ES-I3 (cell line): ENCODE results near the gene ZNF581.

Experiments used
- H3K36me3 ChIP-seq: 2 replicates; pipeline ENCODE4 v1.6.1; 2013; ENCODE audit warnings: mild to moderate bottlenecking, low read length, control low read depth, moderate library complexity; ENCODE audit not compliant: insufficient read depth
- H3K4me1 ChIP-seq: 2 replicates; pipeline ENCODE4 v1.6.1; 2013; ENCODE audit warnings: mild to moderate bottlenecking, control low read depth, low read length; ENCODE audit not compliant: insufficient read depth
- H3K9ac ChIP-seq: 2 replicates; pipeline ENCODE4 v1.6.1; 2013; ENCODE audit warnings: low read depth, mild to moderate bottlenecking, low read length, moderate library complexity
- H3K9me3 ChIP-seq: 2 replicates; pipeline ENCODE4 v1.6.1; 2013; ENCODE audit warnings: mild to moderate bottlenecking, low read length, moderate library complexity; ENCODE audit not compliant: control insufficient read depth, insufficient read depth

ZNF581 gene

DNA sequence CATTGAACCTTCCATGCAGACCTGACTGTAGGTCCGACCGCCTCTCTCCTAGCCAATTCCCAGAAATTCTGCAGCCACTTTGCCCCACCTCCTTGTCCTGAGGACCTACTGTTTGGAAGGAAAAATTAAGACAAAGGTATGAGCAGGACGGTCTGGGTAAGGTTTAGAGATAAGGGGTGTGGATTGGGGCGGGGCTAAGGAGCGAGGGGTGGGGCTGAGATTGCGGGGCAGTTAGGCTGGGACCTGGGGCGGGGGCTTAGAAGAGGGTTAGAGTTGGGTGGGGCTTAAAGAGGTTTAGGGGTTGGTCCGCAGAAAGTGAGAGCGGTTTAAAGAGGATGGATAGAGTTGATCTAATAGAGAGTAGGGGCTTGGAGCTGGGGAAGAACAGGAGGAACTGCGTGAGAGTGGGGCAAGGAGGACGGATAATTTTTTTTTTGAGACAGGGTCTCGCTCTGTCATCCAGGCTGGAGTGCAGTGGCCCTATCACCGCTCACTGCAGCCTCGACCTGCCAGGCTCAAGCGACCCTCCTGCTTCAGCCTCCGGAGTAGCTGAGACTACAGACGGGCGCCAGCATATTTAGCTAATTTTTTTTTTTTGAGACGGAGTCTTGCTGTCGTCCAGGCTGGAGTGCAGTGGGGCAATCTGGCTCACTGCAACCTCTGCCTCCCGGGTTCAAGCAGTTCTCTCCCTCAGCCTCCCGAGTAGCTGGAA lies 39.7 kb upstream of the ZNF581 start:
- H3K9ac ChIP-seq = peak overlapping the region; percentile 32; the same call in 1 of the 2 replicates
- H3K36me3 ChIP-seq = 0 out of 2 replicates have a peak, but pooled peaks cover 8% of the 10 kb centered on the region
- no peaks in the 10 kb centered on the region for H3K4me1 ChIP-seq
- H3K9me3 ChIP-seq = no peaks in the 10 kb centered on the region

DNA sequence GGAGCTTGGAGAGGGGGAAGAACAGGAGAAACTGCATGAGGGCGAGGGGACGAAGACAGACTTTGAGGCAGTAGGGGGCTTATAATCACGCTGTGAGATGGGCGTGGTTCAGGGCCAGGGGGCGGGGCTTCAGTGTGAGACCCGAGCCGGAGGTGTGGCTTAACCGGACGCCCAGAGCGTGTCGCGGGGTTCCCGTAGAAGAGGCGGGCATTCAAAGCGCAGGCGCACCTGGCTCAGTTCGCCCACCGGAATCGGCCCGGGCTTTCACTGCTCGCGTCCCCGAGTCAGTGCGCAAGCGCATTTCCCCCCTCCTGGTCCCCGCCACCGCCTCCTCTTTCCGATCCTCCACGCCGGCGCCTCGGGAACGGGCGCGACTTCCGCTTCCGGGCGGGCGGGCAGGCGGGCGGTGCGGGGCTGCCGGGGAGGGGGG lies 38.2 kb upstream of the ZNF581 start:
- H3K36me3 ChIP-seq = peaks cover 14% of the 10 kb centered on the region; the same call in 1 of the 2 replicates
- H3K4me1 ChIP-seq = no peaks in the 10 kb centered on the region
- H3K9ac ChIP-seq = peak overlapping the region; percentile 56
- H3K9me3 ChIP-seq = no peaks in the 10 kb centered on the region

DNA sequence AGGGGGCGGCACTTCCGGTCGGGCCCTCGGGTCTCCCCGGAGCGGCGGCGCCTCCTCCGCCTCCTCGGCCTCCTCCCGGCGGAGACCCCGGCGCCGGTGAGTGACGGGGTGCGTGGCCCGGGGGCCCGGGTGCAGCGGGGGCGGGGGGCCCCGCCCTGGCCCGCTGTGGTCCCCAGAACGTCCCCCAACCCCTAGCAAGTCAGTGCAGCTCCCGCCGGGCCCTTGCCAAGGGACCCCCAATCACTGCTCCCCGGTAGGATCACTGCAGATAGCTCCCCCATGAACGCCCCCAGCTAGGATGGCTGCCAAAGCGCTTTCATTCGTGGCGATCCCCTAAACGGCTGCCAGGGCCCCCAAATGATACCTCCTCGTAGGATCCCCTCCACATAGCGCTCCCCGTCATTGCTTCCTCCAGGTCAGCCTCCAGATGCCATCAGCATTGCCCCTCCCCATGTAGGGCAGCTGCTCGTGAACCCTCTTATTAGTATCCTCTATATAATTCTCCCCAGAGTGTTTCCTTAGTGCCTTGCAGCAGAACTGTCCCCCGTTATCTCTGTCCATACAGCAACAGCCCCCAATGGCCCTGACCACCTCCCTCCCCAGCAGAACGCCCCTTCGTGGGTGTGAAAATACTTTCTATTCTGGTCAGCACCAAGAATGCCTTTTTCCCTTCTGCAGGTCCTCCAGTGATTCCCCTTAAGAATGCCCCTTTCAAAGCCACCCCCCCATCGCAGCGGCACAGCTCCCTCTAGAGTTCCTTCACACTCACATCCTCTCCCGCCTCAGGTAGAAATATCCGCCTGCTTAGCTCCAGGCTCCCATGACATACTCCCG lies 37.6 kb upstream of the ZNF581 start, which contains the start of gene ZNF865:
ZNF865 (plus strand) TSS at position 11 of the 834 bp plus-strand sequence. CDS start 7,972 bp downstream, outside the sequence.
- H3K9me3 ChIP-seq = no peaks in the 10 kb centered on the region
- H3K36me3 ChIP-seq = peaks cover 14% of the 10 kb centered on the region; the same call in 1 of the 2 replicates
- H3K9ac ChIP-seq = peak within 1 kb of the TSS; percentile 64
- H3K4me1 ChIP-seq = no peaks in the 10 kb centered on the region

DNA sequence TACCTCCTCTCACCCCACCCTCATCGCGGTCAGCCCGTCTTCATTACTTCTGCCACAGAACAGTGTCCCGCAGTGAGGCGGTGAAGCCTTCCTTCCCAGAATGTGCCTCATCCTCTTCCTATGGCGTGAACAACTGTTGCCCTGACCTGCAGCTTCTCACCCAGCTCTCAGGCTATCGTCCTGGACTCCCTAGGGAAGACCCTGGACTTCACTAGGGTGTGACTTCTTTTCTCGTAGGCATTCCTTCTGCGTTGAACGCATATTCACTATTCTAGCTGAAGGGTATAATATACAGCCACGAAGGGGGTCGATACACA lies 37.0 kb upstream of the ZNF581 start:
- H3K36me3 ChIP-seq = peaks cover 14% of the 10 kb centered on the region; the same call in 1 of the 2 replicates
- H3K4me1 ChIP-seq = no peaks in the 10 kb centered on the region
- H3K9me3 ChIP-seq = no peaks in the 10 kb centered on the region
- peak overlapping the region; percentile 64 for H3K9ac ChIP-seq

DNA sequence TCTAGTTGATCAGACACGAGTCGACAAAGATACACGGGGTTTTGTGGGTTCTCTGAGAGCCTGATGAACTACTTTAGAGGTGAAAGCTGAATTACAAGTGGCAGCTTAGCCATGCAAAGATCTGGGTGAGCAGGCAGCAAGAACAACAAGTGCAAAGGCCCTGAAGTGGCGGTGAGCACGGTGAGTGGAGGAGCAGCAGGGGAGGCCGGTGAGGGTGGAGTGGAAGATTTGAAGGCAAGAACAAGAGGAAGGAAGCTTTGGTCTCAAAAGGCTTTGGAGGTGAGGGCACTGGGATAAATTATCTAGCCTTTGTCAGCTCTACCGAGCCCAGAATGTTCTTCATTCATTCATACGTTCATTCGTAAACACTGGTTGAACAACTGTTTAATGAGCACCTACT lies 36.6 kb upstream of the ZNF581 start:
- no peaks in the 10 kb centered on the region for H3K9me3 ChIP-seq
- no peaks in the 10 kb centered on the region for H3K4me1 ChIP-seq
- peaks cover 14% of the 10 kb centered on the region; the same call in 1 of the 2 replicates for H3K36me3 ChIP-seq
- peak overlapping the region; percentile 64 for H3K9ac ChIP-seq

DNA sequence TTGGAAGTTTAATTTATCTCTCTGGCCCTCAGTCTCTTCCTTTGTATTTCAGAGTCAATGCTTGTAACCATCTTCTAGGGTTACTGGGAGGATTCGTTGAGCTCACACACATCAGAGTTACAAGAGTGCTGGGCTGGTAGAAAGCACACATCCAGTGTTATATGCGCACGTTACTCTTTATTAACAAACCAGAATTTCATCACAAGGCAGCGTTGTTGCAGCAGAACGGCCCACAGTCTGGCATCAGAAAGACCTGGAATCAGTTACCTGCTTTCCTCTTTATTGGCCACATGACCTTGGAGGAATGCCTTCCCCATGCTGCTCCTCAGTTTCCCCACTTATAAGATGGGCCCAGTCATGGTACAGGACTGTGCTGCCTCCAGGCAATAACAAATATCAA lies 34.1 kb upstream of the ZNF581 start:
- Histone ChIP-seq H3K9me3 (no peaks in the 10 kb centered on the region), H3K9ac (no peak overlapping the region), H3K4me1 (no peaks in the 10 kb centered on the region), H3K36me3 (peaks cover 14% of the 10 kb centered on the region; the same call in 1 of the 2 replicates)

DNA sequence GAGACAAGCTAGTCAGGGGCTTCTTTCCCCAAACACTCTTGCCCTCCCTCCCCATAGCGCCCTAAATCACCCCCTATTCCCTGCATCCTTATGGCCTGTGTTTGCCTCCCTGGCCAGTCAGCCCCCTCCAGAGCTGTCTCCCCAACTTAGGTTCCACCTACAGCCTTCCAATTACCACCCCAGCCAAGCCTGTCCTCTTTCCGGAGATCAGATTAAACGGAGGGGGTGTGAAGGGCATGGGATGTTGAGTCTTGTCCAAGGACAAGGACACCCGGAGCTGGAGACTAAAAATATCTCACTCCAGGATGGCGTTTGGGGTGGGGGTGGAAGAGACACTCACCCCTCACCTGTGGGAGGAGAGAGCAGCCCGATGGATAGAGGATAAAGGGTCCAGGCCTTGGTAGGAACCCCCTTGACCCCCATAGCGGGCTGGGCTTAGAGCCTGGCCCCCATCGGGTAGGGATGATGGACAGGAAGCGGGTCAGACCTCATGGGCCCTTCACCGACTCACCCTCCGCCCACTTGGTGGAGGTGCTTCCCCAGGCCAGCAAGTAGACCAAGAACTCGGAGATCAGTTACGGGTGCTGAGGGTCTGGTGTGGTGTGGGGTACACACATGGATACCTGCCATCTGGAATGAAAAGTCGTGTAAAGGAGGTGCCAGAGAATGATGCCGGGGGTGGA lies 32.0 kb upstream of the ZNF581 start:
- H3K9ac ChIP-seq = no peak overlapping the region
- H3K36me3 ChIP-seq = peaks cover 14% of the 10 kb centered on the region
- H3K4me1 ChIP-seq = no peaks in the 10 kb centered on the region
- H3K9me3 ChIP-seq = no peaks in the 10 kb centered on the region

DNA sequence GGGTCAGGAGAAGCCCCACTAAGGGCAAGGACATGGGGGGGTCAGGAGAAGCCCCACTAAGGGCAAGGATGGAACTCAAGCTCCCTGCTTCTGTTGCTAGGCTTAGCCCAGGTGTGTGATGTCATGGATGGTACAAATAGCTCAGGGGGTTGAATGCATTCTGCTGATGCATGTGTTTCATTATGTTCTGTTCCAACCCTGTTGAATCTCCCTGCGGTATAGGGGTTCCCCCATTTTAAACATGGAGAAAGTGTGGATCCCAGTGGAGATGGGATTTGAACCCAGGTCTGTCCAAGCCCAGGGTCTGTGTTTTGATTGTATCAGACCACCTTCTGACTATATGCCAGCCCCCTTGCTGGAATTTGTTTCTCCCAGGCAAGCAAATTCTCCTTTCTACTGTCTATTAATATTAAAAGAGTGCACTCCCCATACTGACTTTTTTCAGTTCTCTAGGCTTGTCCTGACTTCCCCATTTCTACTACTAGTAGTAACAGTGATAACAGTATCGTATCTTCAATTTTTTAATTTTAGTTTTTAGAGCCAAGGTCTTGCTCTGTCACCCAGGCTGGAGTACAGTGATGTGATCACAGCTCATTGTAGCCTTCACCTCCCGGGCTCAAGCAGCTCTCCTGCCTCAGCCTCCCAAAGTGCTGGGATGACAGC lies 31.3 kb upstream of the ZNF581 start:
- H3K4me1 ChIP-seq = no peaks in the 10 kb centered on the region
- H3K36me3 ChIP-seq = peaks cover 11% of the 10 kb centered on the region
- no peaks in the 10 kb centered on the region for H3K9me3 ChIP-seq
- no peak overlapping the region for H3K9ac ChIP-seq

DNA sequence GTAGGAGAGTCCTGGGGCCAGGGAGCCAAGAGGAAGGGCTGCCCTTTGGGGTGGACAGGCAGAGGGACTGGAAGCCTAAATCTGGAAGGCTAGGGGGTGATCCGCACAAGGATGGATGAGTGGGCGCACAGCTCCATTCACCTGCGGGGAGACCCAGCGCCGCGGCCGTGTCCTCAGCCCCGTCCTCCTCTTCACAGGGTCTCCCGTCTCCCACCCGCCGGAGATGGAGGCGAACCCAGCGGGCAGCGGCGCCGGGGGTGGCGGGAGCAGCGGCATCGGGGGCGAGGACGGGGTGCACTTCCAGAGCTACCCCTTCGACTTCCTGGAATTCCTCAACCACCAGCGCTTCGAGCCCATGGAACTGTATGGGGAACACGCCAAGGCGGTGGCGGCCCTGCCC lies 30.1 kb upstream of the ZNF581 start:
- Histone ChIP-seq H3K4me1 (no peaks in the 10 kb centered on the region), H3K9me3 (no peaks in the 10 kb centered on the region), H3K9ac (no peak overlapping the region), H3K36me3 (peaks cover 13% of the 10 kb centered on the region)

DNA sequence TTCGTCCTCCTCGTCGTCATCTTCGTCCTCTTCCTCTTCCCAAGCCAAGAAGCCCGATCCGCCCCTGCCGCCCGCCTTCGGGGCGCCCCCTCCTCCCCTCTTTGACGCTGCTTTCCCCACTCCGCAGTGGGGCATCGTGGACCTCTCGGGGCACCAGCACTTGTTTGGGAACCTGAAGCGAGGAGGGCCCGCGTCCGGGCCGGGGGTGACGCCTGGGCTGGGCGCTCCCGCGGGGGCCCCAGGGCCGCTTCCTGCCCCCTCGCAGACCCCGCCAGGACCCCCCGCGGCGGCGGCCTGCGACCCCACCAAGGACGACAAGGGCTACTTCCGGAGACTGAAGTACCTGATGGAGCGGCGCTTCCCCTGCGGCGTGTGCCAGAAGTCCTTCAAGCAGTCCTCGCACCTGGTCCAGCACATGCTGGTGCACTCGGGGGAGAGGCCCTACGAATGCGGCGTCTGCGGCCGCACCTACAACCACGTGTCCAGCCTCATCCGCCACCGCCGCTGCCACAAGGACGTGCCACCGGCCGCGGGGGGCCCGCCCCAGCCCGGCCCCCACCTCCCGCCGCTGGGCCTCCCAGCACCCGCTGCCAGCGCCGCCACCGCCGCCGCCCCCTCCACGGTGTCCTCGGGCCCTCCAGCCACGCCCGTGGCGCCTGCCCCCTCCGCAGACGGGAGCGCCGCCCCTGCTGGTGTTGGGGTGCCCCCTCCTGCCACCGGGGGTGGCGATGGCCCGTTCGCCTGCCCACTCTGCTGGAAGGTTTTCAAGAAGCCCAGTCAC lies 29.3 kb upstream of the ZNF581 start:
- H3K9me3 ChIP-seq = no peaks in the 10 kb centered on the region
- H3K9ac ChIP-seq = no peak overlapping the region
- no peaks in the 10 kb centered on the region for H3K4me1 ChIP-seq
- peaks cover 12% of the 10 kb centered on the region for H3K36me3 ChIP-seq

DNA sequence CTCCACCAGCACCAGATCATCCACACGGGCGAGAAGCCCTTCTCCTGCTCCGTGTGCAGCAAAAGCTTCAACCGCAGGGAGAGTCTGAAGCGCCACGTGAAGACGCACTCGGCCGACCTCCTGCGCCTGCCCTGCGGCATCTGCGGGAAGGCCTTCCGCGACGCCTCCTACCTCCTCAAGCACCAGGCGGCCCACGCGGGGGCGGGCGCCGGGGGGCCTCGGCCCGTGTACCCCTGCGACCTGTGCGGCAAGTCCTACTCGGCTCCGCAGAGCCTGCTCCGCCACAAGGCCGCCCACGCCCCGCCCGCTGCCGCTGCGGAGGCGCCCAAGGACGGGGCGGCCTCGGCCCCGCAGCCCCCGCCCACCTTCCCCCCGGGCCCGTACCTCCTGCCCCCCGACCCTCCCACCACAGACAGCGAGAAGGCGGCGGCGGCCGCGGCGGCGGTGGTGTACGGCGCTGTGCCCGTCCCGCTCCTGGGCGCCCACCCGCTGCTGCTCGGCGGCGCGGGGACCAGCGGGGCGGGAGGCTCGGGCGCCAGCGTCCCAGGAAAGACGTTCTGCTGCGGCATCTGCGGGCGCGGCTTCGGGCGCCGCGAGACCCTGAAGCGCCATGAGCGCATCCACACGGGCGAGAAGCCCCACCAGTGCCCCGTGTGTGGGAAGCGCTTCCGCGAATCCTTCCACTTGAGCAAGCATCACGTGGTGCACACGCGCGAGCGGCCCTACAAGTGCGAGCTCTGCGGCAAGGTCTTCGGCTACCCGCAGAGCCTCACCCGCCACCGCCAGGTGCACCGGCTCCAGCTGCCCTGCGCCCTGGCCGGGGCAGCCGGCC lies 28.5 kb upstream of the ZNF581 start:
- Histone ChIP-seq H3K4me1 (no peaks in the 10 kb centered on the region), H3K9ac (no peak overlapping the region), H3K9me3 (no peaks in the 10 kb centered on the region), H3K36me3 (peaks cover 7% of the 10 kb centered on the region)

DNA sequence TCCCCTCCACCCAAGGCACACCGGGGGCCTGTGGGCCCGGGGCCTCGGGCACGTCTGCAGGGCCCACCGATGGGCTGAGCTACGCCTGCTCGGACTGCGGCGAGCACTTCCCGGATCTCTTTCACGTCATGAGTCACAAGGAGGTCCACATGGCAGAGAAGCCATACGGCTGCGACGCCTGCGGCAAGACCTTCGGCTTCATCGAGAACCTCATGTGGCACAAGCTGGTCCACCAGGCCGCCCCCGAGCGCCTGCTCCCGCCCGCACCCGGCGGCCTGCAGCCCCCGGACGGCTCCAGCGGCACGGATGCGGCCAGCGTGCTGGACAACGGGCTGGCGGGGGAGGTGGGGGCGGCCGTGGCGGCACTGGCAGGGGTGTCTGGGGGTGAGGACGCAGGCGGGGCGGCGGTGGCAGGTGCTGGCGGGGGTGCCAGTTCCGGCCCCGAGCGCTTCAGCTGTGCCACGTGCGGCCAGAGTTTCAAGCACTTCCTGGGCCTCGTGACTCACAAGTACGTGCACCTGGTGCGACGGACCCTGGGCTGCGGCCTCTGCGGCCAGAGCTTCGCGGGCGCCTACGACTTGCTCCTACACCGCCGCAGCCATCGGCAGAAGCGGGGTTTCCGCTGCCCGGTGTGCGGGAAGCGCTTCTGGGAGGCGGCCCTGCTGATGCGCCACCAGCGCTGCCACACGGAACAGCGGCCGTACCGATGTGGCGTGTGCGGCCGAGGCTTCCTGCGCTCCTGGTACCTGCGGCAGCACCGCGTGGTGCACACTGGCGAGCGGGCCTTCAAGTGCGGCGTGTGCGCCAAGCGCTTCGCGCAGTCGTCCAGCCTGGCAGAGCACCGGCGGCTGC lies 27.7 kb upstream of the ZNF581 start:
- Histone ChIP-seq H3K9me3 (no peaks in the 10 kb centered on the region), H3K4me1 (no peaks in the 10 kb centered on the region), H3K9ac (no peak overlapping the region), H3K36me3 (peaks cover 6% of the 10 kb centered on the region)
